Inflammatory macrophage (primary cell): Measurements from ENCODE around the gene FAM117A.

ENCODE experiments used
- DNase-seq, 2 donors: peaks; one replicate each; pipeline ENCODE4 v3.0.0-alpha.2; 2020 to 2022
- total RNA-seq, 18 experiments: gene quantifications; one replicate each; lab custom pipeline; 2026; ENCODE audit warnings: mixed read lengths in 6 of 18, inconsistent platforms in 2 of 18; lab: John Stamatoyannopoulos, UW

FAM117A gene, protein sequence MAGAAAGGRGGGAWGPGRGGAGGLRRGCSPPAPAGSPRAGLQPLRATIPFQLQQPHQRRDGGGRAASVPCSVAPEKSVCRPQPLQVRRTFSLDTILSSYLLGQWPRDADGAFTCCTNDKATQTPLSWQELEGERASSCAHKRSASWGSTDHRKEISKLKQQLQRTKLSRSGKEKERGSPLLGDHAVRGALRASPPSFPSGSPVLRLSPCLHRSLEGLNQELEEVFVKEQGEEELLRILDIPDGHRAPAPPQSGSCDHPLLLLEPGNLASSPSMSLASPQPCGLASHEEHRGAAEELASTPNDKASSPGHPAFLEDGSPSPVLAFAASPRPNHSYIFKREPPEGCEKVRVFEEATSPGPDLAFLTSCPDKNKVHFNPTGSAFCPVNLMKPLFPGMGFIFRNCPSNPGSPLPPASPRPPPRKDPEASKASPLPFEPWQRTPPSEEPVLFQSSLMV
- total RNA-seq = 1.1 to 13.6 (median 3.9) reads per million in 18 experiments

- peak; percentile 98 for DNase-seq
Observed at GRCh38 chr17:49763735-49764558, at the start of gene FAM117A. Gene FAM117A, minus strand, starts transcription at chr17:49764131. Its CDS starts 44 bp downstream, at chr17:49764087.

- DNase-seq = no peak
Observed at GRCh38 chr17:49809056-49809455, 45.1 kb upstream of the FAM117A start.

DNA sequence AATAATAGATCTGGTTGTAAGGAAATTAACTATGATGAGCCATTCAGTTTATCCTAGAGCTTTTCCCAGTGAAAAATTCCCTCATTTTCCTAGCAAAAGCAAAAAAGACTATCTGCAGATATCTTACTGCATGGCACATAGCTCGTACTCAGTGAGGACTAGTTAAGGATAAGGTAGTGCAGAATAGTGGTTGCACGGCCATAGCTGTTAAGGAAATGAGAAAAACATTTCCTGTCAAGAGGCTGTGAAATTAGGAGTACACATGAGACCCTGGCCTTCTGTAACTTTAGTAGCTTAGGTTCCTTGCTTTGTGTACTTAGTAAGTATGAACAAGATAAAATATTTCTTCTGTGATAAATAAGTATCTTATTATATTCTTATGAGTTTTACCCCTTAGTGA is 34.8 kb upstream of the FAM117A start:
- DNase-seq = no peak

DNA sequence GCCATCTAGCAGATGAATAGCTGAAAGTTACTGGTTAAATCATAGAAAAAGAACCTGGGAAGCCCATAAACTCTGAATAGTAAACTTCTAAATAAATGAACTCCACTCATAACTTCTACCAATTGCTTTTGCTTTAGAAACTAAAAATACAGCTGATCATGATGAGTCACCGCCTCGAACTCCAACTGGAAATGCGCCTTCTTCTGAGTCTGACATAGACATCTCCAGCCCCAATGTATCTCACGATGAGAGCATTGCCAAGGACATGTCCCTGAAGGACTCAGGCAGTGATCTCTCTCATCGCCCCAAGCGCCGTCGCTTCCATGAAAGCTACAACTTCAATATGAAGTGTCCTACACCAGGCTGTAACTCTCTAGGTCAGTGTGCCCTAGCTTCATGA is 34.3 kb upstream of the FAM117A start:
- DNase-seq = no peak

GRCh38 chr17:49795372-49795771 is 31.4 kb upstream of the FAM117A start:
- no peak for DNase-seq

DNA sequence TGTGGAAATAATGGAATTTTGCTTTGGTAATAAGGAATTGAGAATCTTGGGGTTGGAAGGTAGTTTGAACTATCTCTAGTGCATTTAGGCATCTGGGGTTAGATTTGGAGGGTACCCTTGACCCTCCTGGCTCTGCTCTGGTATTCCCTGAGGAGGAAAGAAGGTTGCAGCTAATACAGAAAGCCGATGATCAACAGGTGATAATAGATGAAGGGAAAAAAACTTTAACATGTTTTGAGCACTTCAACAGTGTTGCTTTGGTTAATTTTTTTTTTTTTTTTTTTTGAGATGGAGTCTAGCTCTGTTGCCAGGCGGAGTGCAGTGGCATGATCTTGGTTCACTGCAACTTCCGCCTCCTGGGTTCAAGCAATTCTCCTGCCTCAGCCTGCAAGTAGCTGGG is 29.4 kb upstream of the FAM117A start:
- DNase-seq = no peak

- no peak for DNase-seq
Observed at GRCh38 chr17:49789243-49789578, 25.3 kb upstream of the FAM117A start.

- peak; percentile 100 for DNase-seq
Observed at GRCh38 chr17:49788478-49789242, 24.7 kb upstream of the FAM117A start, which contains the start of gene KAT7. Gene KAT7, plus strand, starts transcription at chr17:49788681. Its CDS starts 154 bp downstream, at chr17:49788835.

DNA sequence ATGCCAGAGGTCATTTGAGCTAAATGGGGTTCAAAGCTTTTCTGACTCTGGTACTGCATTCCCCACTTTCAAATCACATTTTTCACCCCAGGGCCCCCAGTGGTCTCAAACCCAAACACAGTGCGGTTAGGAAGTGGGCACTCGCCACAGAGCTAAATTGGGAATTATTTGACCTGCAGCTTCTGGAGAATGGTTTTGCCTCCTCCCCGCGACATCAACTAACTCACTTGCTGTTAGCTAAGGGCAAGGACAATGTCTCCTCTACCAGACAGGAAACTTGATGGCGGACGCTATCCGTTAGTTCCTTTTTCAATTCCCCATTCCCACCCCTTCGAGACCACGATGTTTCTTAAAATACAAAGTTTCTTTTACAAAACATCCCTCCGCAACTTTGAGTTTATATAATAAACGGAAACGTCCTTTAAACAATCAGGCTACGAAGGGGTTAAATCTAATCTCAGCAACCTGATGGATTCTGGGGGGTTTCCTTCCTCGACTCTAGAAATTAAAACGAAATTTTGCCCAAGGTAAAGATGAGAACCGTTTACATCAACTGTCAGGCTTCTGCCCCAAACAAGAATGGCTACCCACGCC is 24.1 kb upstream of the FAM117A start:
- DNase-seq = no peak

DNA sequence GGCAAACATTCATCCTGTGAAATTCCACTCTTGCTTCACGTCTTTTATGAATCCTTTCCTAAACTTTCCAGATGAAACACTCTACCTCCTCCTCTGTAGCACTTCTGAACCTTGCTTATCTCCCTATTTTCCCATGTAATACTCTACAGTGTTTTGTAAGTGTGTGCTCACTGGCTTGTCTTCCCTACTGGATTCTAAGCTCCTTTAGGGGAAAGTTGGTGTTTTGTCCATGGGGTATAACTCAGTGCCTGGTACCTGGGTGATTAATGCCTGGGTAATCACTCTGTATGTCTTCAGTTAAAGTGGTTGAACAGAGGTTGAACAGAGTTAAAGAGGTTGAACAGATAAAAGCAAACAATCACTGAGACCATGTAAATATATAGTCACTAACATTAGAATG is 20.7 kb upstream of the FAM117A start:
- no peak for DNase-seq

DNA sequence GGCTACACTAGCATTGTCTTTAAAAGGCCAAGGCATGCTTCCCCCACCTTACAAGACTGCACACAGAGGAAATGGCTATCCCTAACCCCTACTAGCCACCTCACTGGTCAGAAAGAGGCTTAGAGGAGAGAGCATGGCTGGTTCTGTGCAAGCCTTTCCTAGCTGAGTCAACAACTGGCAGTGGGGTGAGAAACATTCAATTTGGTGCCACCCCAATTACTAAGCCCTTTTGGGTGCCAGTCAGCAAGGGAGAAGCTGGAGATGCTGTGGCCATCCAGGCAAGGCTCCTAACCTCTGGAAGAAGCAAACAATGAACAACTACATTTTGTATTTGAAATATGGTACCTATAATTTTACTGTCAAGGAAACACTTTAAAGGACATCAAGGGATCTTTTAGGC is 19.9 kb upstream of the FAM117A start:
- no peak for DNase-seq

- no peak for DNase-seq
Observed at GRCh38 chr17:49783071-49783715, 19.3 kb upstream of the FAM117A start.

DNA sequence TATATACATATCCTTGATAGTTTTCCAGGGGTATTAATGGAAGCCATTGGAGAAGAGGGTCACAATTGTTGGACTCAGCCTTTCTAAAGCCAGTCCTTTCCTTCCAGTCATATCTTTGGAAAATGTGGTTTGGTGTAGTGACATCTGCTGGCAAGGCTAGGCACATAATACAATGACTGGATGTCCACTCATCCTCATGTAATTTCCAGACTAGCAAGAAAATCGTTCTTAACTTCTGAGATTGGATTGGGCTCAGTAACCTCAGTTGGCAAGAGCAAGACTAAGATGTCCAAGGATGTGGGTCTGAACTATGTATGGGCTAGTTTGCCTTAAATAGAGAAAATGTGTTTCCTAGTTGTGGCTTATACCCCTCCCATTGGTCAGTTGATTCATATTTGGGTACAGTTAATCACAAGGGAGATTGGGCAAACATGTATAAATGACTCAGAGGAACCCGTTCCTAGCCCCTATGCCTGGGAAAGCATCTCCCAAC is 15.9 kb upstream of the FAM117A start:
- DNase-seq = peak; percentile 57 to 68

- no peak for DNase-seq
Observed at GRCh38 chr17:49779156-49779738, 15.3 kb upstream of the FAM117A start.

GRCh38 chr17:49777563-49777962 is 13.6 kb upstream of the FAM117A start:
- no peak for DNase-seq

DNA sequence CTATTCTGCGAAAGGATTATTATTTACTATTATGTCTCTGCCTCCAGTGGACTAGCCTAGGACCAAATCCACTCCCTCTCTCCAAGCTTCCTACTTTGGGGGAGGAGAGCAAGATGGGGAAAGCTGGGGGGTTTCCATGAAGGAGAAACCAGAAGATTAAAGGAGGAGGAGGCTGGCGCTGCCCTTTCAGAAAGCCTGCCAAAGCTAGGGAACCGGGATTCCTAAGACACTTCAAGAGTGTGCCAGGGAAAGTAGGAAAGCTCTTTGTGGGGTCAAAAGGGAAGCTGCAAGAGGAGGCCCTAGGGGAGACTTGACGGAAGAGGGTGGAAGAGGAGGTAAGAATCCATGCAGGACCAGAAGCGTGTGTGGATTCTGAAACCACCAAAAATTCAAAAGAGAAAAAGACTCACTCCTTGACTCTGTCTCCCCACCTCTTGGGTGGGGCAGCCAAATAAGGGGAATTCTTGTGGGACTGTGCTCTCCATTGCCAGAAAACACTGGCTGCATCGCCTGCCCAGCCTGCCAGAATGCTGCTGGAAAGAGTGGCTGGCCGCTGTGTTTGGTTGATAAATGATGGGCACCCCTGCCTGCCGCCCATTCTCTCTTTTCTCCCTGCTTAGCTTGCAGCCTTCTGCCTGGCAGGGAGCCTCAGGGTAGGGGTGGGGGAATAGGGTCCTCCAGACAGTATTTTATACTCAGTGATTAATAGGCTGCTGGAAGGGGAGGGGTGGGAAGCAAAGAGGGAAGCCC is 12.8 kb upstream of the FAM117A start:
- no peak for DNase-seq

GRCh38 chr17:49775546-49776260 is 11.8 kb upstream of the FAM117A start:
- DNase-seq = peak in 1 of 2 donors; percentile 35

DNA sequence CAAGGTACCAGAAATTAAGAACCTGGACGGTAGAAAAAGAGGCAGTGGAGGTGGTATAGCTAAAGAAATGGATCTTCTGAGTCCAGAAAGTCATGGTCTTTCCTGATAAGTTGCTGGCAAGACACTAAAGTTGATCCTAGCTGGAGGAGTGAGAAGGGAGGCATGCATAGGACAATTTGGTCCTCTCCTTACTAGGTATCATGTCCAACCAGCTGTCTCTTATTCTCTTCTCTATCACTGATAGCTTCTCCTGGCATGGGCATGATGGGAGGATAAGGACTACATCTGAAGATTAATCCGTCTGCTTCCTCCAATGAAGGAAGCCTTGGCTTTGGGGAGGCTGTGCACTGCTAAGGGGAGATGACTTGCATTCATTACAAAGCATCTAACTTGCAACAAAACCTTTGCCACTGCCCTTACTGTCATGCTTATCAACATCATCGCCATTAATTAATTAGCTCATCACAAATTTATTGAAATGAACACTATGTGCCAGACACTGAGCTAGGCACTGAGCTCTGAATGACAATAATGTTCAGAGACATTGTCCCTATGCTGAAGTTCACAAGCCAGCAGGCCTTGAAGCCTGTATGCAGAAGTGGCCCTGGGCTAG is 3.1 kb upstream of the FAM117A start:
- no peak for DNase-seq

DNA sequence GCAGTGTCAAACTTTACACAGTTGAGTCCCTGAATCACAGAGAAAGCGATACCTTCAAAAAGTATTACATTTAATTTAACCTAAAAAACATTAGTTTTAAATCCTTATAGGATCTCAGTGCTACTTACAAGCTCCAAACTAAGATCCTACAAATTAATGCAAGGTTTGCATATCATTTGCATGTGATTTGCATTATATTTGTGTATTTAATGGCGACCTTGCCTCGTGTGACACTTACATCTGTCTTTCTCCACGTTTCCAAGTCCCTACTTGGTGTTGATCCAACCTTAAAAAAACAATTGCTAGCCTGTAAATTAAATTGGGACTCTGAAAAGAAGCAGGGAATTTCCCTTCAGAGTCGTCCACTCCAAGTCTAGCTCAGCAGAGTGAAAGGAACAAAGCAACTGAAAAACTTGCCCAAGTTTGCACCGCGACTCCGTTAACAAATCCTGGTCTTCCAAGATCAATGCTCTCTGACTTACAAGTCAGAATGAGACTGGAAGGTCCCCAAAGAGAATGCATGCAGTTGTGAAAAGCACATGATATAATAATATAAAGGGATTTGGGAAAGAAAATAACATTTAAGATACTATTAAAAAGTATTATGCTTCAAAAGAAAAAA is 739 bp upstream of the FAM117A start:
- DNase-seq = no peak
